Measurements from ENCODE around the gene EZR.

Gene EZR

DNA sequence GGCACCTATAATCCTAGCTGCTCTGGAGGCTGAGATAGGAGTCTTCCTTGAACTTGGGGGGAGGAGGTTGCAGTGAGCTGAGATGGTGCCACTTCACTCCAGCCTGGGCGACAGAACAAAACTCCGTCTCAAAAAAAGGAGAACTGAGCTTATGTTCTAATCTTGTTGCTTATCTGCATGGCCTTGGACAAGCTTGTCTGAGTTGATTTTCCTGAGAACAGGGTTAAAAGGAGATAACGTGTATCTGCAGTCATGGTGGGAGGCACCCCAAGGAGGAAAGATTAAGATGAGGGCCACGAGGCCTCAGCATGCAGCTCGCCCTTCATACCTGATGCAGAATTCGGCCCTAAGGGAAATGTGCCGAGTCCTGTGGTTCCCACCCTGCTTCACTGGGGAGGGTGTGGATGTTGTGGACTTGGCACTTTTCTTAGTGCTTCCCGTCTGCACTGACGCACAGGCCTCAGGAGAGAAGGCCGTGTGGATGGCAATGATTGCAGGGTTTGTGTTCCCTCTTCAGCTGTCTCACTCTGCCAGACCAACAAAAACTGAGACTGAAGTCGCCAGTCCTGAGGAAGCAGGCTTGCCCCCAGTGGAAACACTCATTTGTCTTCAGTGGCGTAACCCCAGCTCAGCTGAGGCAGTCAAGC lies 56.3 kb downstream of the EZR start:
- H3K9ac ChIP-seq (ENCODE audit: low read length): no peak overlapping the region

GRCh38 chr6:158761746-158762145 lies 57.4 kb downstream of the EZR start:
- Histone ChIP-seq H3K9ac (ENCODE audit: low read length) (no peak overlapping the region), H3K4me2 (ENCODE audit: low read length) (no peak overlapping the region), H2AFZ (ENCODE audit: low read depth, low read length) (no peak overlapping the region), H3K4me3 (ENCODE audit: low read length) (no peak overlapping the region), H3K27me3 (ENCODE audit: low read depth, low read length) (no peaks in the 10 kb centered on the region), H4K20me1 (ENCODE audit: insufficient read depth, low read length) (no peaks in the 10 kb centered on the region), H3K9me3 (ENCODE audit: insufficient read depth, low read length) (no peaks in the 10 kb centered on the region), H3K36me3 (replicated peaks; ENCODE audit: low read depth, low read length) (peaks cover 7% of the 10 kb centered on the region), H3K79me2 (ENCODE audit: low read length) (no peaks in the 10 kb centered on the region), H3K4me1 (ENCODE audit: low read length) (no peaks in the 10 kb centered on the region), H3K27ac (ENCODE audit: low read length) (no peak overlapping the region)
- no peak for TF ChIP-seq EZH2phosphoT487 (IDR thresholded peaks at IDR 0.05; ENCODE audit: low read depth)
- TF ChIP-seq, protein P1, sequence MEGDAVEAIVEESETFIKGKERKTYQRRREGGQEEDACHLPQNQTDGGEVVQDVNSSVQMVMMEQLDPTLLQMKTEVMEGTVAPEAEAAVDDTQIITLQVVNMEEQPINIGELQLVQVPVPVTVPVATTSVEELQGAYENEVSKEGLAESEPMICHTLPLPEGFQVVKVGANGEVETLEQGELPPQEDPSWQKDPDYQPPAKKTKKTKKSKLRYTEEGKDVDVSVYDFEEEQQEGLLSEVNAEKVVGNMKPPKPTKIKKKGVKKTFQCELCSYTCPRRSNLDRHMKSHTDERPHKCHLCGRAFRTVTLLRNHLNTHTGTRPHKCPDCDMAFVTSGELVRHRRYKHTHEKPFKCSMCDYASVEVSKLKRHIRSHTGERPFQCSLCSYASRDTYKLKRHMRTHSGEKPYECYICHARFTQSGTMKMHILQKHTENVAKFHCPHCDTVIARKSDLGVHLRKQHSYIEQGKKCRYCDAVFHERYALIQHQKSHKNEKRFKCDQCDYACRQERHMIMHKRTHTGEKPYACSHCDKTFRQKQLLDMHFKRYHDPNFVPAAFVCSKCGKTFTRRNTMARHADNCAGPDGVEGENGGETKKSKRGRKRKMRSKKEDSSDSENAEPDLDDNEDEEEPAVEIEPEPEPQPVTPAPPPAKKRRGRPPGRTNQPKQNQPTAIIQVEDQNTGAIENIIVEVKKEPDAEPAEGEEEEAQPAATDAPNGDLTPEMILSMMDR (IDR thresholded peaks at IDR 0.05; ENCODE audit: low read depth, low read length): no peak

More for the DNA sequence above, 56.3 kb downstream of the EZR start:
- TF ChIP-seq, protein P1 (IDR thresholded peaks at IDR 0.05; ENCODE audit: low read depth, low read length): no peak
- TF ChIP-seq EZH2phosphoT487 (IDR thresholded peaks at IDR 0.05; ENCODE audit: low read depth): no peak
- peaks cover 14% of the 10 kb centered on the region for H3K36me3 ChIP-seq (replicated peaks; ENCODE audit: low read depth, low read length)
- H3K27me3 ChIP-seq (ENCODE audit: low read depth, low read length): no peaks in the 10 kb centered on the region
- H3K4me3 ChIP-seq (ENCODE audit: low read length): no peak overlapping the region
- no peaks in the 10 kb centered on the region for H3K79me2 ChIP-seq (ENCODE audit: low read length)
- no peaks in the 10 kb centered on the region for H3K4me1 ChIP-seq (ENCODE audit: low read length)
- H3K27ac ChIP-seq (ENCODE audit: low read length): no peak overlapping the region
- no peaks in the 10 kb centered on the region for H3K9me3 ChIP-seq (ENCODE audit: insufficient read depth, low read length)
- no peaks in the 10 kb centered on the region for H4K20me1 ChIP-seq (ENCODE audit: insufficient read depth, low read length)
- H2AFZ ChIP-seq (ENCODE audit: low read depth, low read length): no peak overlapping the region
- no peak overlapping the region for H3K4me2 ChIP-seq (ENCODE audit: low read length)

DNA sequence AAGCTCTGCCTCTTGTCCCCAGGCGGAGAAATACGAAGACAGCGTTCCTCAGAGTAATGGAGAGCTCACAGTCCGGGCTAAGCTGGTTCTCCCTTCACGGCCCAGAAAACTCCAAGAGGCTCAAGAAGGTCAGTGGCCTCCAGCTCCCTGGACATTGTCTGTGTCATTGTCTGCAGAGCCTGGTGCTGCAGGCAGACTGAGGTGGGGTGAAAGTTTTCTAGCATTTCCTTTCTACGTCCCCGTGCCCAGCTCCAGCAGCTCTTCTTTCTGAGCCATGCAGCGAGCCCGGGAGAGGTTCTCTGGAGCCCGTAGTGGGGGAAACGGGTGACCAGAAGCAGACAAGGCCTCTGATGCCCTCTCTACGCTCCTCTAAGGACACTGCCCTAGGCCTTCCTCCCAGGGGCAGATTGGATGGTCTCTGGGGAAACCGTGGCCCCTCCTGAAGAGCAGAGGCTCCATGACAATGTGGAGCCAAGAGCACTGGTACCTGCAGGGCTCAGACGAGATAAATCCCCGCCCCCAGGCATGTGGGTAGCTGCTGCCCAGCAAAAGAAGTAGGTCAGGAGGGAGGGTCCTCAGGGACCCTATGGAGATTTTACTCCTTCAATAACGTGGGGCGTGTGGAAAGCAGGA lies 58.4 kb downstream of the EZR start:
- Histone ChIP-seq H3K27ac (ENCODE audit: low read length) (no peak overlapping the region), H3K4me1 (ENCODE audit: low read length) (no peaks in the 10 kb centered on the region), H4K20me1 (ENCODE audit: insufficient read depth, low read length) (no peaks in the 10 kb centered on the region), H3K9me3 (ENCODE audit: insufficient read depth, low read length) (no peaks in the 10 kb centered on the region), H2AFZ (ENCODE audit: low read depth, low read length) (no peak overlapping the region), H3K27me3 (ENCODE audit: low read depth, low read length) (no peaks in the 10 kb centered on the region), H3K4me2 (ENCODE audit: low read length) (no peak overlapping the region), H3K4me3 (ENCODE audit: low read length) (no peak overlapping the region), H3K36me3 (replicated peaks; ENCODE audit: low read depth, low read length) (no peaks in the 10 kb centered on the region), H3K9ac (ENCODE audit: low read length) (no peak overlapping the region), H3K79me2 (ENCODE audit: low read length) (no peaks in the 10 kb centered on the region)
- TF ChIP-seq EZH2phosphoT487 (IDR thresholded peaks at IDR 0.05; ENCODE audit: low read depth): no peak
- TF ChIP-seq, protein P1 (IDR thresholded peaks at IDR 0.05; ENCODE audit: low read depth, low read length): no peak

GRCh38 chr6:158759966-158760617 lies 59.1 kb downstream of the EZR start:
- Histone ChIP-seq H3K4me1 (ENCODE audit: low read length) (peaks cover 5% of the 10 kb centered on the region; the same call in 1 of the 2 replicates), H3K27ac (ENCODE audit: low read length) (no peak overlapping the region), H3K9ac (ENCODE audit: low read length) (no peak overlapping the region), H3K4me2 (ENCODE audit: low read length) (no peak overlapping the region), H4K20me1 (ENCODE audit: insufficient read depth, low read length) (no peaks in the 10 kb centered on the region), H3K9me3 (ENCODE audit: insufficient read depth, low read length) (no peaks in the 10 kb centered on the region), H3K79me2 (ENCODE audit: low read length) (no peaks in the 10 kb centered on the region), H3K4me3 (ENCODE audit: low read length) (no peak overlapping the region), H3K27me3 (ENCODE audit: low read depth, low read length) (no peaks in the 10 kb centered on the region), H3K36me3 (replicated peaks; ENCODE audit: low read depth, low read length) (no peaks in the 10 kb centered on the region), H2AFZ (ENCODE audit: low read depth, low read length) (no peak overlapping the region)
- TF ChIP-seq, protein P1 (IDR thresholded peaks at IDR 0.05; ENCODE audit: low read depth, low read length): no peak
- no peak for TF ChIP-seq EZH2phosphoT487 (IDR thresholded peaks at IDR 0.05; ENCODE audit: low read depth)

All from OCI-LY3 (cell line).